GM11168 (cell line): Measurements from ENCODE around the gene CRELD2.

Source experiments
- in situ Hi-C: fragments of 300-500 bp; cut with MboI; formaldehyde crosslinking; loops from one replicate; pipeline ENCODE4 v1.12.0; 2022; ENCODE audit warnings: low sequenced_read_pairs; ENCODE audit not compliant: unreplicated experiment

CRELD2 gene, protein sequence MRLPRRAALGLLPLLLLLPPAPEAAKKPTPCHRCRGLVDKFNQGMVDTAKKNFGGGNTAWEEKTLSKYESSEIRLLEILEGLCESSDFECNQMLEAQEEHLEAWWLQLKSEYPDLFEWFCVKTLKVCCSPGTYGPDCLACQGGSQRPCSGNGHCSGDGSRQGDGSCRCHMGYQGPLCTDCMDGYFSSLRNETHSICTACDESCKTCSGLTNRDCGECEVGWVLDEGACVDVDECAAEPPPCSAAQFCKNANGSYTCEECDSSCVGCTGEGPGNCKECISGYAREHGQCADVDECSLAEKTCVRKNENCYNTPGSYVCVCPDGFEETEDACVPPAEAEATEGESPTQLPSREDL

DNA sequence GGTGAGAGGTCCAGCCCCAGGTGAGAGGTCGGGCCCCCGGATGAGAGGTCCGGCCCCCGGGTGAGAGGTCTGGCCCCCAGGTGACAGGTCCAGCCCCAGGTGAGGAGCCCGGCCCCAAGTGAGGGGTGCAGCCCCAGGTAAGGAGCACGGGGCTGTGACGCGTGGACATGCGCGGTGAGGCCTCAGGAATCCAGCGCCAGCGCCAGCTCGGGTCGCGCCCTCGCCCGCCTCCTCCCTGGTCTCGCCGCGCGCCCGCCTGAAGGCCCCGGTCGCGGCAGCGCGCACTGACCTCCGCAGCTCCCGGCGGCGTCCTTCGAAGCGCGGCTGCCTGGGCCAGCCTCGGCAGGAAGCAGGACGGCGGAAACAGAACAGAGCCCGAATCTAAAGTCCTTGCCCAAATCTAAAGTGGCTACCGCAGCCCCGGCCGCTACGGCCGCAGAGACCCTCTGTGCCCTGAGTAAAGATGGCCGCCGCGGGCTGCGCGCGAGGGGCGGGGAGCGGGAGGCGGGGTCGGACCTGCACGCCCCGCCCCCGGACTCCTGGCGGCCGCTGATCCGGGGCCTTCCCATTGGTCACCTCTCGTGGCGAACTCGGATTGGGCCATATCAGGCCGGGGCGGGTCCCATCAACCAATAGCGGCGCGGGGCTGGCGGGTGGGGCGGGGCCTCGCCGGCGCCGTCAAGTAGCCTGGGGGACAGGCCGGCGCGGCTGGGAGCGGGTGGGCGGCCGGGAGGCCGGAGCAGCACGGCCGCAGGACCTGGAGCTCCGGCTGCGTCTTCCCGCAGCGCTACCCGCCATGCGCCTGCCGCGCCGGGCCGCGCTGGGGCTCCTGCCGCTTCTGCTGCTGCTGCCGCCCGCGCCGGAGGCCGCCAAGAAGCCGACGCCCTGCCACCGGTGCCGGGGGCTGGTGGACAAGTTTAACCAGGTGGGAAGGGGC, at the start of gene CRELD2, which contains the start of gene ALG12:
Gene CRELD2 (plus strand): TSS at position 661 of the 937 bp plus-strand sequence. CDS start 136 bp downstream, at position 797.
Gene ALG12 (minus strand): TSS at position 465 of the 937 bp plus-strand sequence. CDS start 4,673 bp downstream, outside the sequence.
- in situ Hi-C loops, result no loop called here

DNA sequence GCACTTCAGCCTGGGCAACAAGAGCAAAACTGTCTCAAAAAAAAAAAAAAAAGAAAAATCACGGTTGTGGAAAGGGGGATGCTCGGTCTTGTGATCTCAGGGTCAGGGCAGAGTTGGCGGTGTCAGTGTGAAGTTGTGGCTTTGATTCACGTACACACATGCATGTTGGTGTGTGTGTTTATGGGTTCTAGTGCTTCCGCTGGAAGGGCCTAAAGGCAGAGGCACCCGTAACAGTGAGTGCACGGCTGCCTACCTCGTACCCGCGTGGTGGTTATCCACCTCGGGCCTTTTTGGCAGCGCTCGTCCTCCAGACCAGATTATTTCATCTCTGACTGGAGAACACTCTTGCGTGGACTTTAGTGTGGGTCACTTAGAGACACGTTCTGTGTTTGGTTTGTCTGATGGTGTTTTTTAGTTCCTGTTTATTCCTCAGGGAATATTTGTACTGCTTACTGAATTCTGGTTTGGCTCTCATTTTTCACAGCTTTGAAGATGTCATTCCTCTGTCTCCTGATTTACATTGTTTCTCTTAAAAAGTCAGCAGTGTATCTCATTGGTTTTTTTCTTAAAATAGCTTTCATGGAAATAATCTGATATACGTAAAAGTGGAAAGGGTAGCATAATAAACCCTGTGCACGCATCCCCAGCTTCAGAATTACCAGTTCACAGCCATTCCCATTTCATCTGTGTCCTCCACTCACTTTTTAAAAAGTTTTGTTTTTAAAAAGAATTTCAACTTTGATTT, 49.2 kb upstream of the CRELD2 start:
- in situ Hi-C loops, result no loop called here

DNA sequence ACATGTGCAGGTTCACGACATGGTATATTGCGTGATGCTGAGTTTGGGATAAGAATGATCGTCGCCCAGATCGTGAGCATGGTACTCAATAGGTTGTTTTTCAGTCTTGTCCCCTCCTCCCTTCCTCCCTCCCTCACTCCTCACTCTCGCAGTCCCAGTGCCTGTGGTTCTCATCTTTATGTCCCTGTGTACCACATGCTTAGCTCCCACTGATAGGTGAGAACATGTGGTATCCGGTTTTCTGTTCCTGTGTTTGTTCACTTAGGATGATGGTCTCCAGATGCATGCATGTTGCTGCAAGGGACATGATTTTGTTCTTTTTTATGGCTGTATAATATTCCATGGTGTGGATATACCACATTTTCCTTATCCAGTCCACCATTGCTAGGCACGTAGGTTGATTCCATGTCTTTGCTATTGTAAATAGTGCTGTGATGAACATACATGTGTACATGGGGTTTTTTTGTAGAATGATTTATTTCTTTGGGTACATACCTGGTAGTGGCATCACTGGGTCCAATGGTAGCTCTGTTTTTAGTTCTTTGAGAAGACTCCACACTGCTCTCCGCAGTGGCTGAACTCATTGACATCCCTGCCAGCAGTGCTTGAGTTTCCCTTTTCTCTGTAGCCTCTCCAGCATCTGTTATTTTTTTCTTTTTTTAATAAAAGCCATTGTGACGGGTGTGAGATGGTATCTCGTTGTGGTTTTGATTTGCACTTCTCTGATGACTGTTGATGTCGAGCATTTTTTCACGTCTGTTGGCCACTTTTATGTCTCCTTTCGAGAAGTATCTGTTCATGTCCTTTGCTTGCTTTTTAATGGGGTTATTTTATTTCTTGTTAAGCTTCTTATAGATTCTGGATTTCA, 48.4 kb upstream of the CRELD2 start:
- in situ Hi-C loops, result no loop called here

DNA sequence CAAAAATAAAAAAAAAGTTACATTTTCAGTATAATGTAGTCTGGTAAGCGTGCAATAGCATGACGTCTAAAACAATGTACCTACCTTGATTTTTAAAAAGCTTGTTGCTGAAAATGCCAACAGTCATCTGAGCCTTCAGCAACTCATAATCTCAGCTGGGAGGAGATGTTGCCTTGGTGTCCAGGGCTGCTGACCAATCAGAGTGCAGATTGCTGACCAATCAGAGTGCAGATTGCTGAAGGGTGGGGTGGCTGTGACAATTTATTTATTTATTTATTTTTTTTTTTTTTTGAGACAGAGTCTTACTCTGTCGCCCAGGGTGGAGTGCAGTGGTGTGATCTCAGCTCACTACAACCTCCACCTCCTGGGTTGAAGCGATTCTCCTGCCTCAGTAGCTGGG, 47.0 kb upstream of the CRELD2 start:
- in situ Hi-C loops, result no loop called here

DNA sequence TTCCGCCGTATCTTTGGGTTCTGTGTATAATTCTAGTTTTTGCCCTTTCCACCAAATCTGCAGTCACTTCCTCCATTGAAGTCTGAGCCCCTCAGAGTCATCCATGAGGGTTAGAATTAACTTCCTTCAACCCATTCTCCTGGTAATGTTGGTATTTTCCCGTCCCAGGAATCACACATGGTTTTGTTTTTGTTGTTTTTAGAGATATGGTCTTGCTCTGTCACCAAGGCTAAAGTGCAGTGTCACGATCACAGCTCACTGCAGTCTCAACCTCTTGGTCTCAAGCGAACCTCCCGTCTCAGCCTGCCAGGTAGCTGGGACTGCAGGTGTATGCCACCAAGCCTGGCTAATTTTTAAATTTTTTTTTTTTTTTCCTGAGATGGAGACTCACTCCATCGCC, 46.1 kb upstream of the CRELD2 start:
- in situ Hi-C loops, result no loop called here

DNA sequence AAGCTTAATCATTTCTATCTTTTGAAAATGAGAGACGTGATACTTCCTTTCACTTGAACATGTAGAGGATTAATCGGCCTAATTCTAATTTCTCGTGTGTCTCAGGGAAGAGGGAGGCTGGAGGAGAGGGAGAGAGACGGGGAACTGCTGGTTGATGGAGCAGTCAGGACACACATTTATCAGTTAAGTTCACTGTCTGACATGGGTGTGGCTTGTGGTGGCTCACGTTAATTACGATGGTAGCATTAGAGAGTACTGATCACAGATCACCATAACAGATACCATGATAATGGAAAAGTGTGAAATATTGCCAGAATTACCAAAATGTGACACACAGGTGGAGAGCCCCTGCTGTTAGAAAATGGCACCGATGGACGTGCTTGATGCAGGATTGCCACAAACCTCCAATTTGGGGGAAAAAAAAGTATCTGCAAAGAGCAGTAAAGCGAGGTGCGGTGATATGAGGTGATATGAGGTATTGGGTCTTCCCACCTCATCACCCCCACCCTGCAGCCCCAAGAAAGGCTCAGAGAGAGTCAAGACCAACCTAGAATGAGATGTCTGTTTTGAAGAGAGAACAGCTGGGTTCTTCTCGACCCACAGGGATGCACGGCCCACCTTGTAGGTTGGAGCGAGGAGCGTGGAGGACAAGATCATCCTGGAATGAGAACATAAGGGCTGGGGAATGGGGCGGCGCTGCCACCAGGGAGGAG, 45.0 kb upstream of the CRELD2 start:
- in situ Hi-C loops, result no loop called here

DNA sequence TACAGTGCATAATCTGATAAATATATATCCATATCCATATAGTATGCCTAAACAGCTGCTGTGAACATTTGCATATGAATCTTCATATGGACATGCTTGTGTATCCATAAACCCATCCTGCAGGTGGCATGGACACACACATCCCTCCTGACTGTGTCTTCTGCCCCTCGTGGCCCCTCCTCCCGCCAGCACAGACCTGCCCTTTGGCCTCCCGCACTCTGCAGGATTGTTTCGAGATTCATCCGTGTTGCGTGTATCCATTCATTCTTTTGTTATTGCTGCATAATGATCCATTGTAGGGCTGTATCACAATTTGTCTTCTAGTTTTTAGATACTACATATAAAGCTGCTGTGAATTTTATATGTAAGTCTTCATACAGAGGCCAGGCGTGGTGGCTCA, 40.8 kb upstream of the CRELD2 start:
- in situ Hi-C loops, result no loop called here

DNA sequence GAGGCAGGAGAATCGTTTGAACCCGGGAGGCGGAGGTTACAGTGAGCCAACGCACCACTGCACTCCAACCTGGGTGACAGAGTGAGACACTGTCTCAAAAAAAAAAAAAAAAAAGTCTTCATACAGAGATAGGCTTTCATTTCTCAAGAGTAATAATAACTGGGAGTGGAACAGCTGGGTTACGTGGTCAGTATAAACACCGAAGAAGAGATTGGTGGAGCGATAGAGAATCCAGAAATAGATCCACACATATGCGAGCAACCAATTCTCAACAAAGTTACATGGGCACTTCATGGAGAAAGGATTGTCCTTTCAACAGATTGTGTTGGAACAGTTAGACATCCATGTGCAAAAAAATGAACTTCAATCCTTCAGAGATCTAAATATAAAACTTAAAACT, 40.2 kb upstream of the CRELD2 start:
- in situ Hi-C loops, result no loop called here

DNA sequence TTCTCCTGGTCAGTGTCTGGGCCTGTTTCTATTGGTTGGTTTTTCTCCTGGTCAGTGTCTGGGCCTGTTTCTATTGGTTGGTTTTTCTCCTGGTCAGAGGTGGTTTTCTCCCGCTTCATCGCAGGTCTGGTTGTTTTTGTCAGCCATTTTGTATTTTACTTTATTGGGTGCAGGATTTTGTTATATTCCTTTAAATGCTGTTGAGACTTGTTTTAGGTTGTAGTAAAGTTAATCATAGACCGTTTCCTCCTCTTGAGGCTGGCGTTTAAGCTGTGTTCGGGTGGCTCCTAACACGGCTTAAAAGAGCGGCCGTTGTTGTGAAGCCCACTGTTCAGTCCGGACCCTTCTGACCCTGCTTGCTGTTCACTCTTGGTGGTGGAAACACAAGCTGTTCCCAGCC, 38.6 kb upstream of the CRELD2 start:
- in situ Hi-C loops, result no loop called here

DNA sequence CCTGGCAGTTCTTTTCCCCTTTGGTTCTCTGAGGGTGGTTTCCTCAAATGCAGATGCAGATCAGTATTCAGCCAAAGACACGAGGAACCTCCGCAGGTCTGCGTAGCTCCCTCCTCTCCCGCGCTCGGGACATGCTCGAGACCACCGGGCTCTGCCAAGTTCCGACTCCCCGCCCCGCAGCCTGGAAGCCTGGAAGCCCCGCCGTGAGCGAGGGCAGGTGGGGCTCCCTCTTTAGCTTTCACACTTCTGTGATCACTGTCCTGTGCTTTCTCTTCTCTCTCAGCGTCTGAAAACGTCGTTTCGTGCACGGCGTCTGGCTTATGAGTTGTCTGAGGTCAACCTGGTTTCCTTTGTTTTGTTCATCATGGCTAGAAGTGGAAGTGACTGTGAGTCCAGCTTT, 38.2 kb upstream of the CRELD2 start:
- in situ Hi-C loops, result no loop called here

DNA sequence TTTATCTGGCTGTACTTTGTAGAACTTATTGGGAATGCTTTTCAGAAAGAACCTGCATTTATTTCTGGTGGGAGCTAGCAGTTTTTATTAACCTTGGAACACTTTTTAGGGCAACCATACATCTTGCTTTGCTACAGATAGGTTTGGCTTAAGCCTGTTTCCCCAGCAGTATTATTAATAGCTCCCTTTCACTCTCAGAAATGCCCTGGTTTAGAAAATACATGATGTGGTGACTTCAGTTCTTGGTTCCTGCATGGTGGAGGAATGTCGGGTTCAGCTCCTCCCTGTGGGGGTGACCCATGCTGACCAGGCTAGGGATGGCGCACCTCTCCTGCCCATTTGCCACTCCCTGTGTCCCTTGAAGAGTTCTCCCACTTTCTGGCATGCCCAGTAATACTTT, 36.6 kb upstream of the CRELD2 start:
- in situ Hi-C loops, result no loop called here

DNA sequence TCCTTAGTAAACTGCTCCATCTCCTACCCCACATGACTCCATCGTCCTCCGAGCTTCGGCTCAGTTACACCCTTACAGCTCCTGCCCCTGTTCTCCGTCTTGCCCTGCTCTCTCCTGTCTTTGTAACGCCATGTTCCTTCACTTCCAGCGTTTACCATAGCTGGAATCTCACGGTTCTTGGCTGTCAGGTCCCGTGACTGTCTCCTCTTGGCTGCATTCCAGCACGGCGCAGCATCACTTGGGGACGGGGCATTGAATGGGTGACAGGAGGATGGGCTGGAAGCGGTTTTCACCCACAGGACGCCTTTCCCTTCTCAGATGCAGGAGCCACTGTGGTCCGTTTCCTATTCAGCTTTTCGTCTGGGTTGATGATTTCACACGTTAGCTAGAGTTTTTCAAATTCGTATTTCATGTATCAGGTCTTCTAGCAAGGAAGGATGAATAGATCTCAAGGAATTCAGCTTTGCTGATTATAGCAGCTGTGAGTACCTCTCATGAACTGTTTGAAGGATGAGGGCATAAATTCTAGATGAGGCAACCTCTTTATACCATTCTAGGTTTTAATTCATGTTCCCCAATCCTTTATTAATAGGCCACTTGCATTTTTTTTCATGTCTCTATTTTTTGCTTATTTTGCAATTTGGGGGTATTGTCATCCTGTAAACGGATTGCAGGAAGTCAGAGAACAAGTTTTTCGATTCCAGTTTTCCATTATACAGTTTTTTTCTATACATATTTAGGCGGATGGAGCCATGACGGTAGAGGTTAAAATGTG, 35.7 kb upstream of the CRELD2 start:
- in situ Hi-C loops, result no loop called here

DNA sequence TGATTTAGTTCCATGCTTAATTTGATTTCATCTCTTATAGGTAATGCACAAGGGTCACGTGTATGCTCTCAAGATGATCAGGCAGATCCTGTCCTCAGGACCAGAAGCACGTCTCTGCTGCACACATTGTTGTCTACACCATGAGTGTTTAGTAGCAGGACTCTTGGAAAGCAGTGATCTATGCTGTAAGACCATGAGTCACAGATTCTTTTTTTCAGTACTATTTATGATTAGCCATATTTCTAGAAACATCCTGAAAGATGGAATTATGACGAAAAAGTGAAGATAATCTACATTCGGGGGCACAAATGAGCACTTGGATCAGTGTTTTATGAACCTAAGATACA, 35.2 kb upstream of the CRELD2 start:
- in situ Hi-C loops, result no loop called here

DNA sequence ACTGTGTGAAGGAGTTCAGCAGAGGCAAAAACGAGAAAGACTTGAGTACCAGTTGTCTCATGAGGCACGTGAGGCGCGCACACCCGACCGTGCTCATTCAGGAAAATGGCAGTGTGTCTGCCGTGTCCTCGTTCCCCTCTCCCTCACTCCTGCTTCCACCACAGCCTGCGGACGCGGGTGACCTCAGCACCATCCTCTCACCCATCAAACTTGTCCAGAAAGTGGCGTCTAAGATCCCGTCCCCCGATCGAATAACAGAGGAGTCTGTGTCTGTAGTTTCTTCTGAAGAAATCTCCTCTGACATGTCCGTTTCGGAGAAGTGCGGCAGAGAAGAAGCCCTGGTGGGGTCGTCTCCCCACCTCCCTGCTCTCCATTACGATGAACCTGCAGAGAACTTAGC, 34.4 kb upstream of the CRELD2 start:
- in situ Hi-C loops, result no loop called here

DNA sequence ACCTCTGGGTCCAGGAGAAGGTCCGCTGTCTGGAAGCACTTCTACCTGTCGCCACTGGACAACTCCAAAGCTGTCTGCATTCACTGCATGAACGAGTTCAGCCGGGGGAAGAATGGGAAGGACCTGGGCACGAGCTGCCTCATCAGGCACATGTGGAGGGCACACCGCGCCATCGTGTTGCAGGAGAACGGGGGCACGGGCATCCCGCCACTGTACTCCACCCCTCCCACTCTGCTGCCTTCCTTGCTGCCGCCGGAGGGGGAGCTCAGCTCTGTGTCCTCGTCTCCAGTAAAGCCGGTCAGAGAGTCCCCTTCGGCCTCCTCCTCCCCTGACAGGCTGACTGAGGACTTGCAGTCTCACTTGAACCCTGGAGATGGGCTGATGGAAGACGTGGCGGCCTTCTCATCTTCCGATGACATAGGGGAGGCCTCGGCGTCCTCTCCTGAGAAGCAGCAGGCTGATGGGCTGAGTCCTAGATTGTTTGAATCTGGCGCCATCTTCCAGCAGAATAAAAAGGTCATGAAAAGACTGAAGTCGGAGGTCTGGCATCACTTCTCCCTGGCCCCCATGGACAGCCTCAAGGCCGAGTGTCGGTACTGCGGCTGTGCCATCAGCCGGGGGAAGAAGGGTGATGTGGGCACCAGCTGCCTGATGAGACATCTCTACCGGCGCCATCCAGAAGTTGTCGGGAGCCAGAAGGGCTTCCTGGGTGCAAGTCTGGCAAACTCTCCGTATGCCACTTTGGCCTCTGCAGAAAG, 33.8 kb upstream of the CRELD2 start:
- in situ Hi-C loops, result no loop called here

DNA sequence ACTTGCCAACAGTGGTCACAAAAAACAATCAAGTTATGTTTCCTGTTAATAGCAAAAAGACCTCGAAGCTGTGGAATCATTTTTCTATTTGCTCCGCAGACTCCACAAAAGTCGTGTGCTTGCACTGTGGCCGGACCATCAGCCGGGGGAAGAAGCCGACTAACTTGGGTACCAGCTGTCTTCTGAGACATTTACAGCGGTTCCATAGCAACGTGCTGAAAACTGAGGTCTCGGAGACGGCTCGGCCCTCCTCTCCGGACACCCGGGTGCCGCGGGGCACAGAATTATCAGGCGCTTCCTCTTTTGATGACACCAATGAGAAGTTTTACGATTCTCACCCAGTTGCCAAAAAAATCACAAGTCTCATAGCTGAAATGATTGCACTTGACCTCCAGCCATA, 33.2 kb upstream of the CRELD2 start:
- in situ Hi-C loops, result no loop called here

DNA sequence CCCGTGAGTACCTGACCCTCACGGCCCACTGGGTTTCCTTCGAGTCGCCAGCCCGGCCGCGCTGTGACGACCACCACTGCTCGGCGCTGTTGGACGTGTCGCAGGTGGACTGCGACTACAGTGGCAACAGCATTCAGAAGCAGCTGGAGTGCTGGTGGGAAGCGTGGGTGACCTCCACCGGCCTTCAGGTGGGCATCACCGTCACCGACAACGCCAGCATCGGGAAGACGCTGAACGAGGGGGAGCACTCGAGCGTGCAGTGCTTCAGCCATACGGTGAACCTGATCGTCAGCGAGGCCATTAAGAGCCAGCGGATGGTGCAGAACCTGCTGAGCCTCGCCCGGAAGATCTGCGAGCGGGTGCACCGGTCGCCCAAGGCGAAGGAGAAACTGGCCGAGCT, 32.6 kb upstream of the CRELD2 start:
- in situ Hi-C loops, result no loop called here
